Measurements from ENCODE around the gene ZSWIM3.
A peak's percentile ranks its signal among the peaks of the same experiment; 100 is the strongest.

The ZSWIM3 gene

GRCh38 chr20:45832619-45833018, 24.8 kb upstream of the ZSWIM3 start:
- H3K4me3 ChIP-seq (ENCODE audit: low read depth, low read length): no peak overlapping the region

- peak within 1 kb of the TSS; percentile 52 for H3K4me3 ChIP-seq (ENCODE audit: low read depth, low read length)
Observed at GRCh38 chr20:45833030-45833882, 24.2 kb upstream of the ZSWIM3 start, which contains the start of gene SNX21. Gene SNX21 (plus strand): TSS chr20:45833799. CDS start chr20:45833920, 121 bp downstream.

DNA sequence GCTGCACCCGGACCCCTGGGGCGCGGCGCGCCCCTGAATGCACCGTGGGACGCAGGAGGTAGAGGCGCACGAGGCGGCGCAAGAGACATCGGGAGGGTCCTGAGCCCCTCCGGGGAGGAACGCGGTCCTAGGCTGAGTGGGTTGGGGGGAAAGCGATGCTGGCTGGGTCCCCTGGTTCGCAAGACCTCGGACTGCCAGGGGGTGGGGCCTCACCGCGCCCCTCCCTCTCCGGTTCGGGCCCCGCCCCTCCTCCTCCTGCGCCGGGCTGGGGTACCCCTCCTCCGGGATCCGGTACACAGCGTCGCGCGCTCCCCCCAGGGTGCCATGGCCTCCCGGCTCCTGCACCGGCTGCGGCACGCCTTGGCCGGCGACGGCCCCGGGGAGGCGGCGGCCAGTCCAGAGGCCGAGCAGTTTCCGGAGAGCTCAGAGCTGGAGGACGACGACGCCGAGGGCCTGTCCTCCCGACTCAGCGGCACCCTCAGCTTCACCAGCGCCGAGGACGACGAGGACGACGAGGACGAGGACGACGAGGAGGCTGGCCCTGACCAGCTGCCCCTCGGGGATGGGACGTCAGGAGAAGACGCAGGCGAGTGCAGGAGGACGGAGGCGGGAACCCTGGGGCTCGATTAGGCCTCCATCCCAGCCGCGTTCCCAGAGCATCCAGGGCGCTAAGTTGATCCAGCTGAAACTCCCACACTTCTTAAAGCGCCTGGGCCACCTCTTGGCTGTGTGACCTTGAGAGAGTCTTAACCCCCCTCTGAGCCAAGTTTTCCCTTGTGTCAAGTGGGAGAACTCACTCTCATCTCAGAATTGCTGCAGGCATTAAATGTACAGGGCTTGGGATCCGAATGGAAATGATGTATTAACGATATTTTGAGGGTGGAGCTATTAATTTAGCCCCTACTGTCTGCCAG, 23.3 kb upstream of the ZSWIM3 start:
- peak overlapping the region; percentile 52 for H3K4me3 ChIP-seq (ENCODE audit: low read depth, low read length)

- peak overlapping the region; percentile 52 for H3K4me3 ChIP-seq (ENCODE audit: low read depth, low read length)
Observed at GRCh38 chr20:45834797-45835161, 22.6 kb upstream of the ZSWIM3 start.

DNA sequence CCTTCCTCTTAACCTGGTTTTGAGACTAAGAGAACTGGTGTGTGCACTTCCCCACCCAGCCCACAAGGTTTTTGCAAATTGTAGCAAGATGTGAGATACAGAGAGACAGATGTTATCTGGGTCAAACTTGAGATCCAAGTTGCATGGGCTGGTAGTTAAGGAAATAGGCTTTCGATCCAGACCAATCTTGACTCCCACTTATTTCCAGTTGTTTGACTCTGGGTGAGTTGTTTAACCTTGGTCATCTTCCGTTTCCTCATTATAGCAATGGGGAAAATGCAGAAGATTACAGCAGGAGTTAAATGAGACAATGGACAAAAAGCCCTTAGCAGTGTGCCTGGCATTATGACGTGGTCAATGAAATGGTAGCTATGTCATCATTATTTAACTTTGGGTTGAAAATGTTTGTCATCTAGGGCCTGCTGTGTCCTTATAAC, 22.1 kb upstream of the ZSWIM3 start:
- no peak overlapping the region for H3K4me3 ChIP-seq (ENCODE audit: low read depth, low read length)

- no peak overlapping the region for H3K4me3 ChIP-seq (ENCODE audit: low read depth, low read length)
Observed at GRCh38 chr20:45835825-45836224, 21.6 kb upstream of the ZSWIM3 start.

DNA sequence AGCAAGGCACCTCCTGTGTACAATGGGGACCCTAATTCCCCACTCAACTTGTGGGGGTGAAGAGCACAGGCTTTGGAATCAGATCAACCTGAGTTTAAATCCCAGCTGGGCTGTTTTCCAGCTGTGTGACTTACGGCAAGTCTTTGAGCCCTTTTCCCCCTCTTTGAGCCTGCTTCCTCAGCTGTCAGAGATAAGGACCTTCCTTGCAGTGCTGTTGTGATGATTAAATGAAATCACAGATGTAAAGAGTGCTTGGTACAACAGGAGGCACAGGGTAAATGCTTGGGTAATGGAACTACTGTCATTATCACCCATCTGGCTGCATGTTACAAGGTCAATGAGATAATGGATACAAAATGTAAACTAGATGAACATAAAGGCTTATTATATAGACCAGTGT, 20.6 kb upstream of the ZSWIM3 start:
- H3K4me3 ChIP-seq (ENCODE audit: low read depth, low read length): no peak overlapping the region

GRCh38 chr20:45840700-45841198, 16.7 kb upstream of the ZSWIM3 start:
- no peak overlapping the region for H3K4me3 ChIP-seq (ENCODE audit: low read depth, low read length)

DNA sequence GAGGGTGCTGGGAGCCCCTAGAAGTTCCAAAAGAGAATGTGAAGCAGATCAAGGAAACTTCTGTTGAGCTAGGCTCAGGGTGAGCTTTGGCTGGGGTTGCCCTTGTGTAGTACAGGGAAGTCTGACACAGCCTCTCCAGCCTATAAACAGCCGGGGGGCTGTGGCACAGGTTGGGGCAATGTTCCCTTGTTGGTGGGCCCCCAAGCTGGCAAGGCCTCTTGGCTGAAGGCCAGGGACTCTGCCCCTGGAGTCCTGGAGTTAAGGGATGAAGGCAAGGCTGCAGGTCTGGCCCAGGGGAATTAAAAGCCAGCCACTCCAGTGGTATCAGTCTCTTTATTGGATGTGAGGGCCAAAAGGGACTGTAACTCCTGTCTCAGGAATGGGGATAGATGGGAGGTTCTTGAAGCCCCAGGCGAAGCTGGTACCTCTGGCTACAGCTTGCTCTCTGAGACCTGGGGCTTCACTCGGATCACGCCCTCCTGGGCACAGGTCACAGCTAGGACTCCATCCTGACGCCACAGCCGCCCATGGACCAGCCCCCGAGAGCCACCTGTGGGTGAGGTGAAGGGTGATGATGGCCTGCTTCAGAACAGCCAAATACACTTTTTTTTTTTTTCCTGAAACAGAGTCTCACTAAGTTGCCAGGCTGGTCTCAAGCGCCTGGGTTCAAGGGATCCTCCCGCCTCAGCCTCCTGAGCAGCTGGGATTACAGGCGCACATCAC, 15.8 kb upstream of the ZSWIM3 start:
- no peak overlapping the region for H3K4me3 ChIP-seq (ENCODE audit: low read depth, low read length)

DNA sequence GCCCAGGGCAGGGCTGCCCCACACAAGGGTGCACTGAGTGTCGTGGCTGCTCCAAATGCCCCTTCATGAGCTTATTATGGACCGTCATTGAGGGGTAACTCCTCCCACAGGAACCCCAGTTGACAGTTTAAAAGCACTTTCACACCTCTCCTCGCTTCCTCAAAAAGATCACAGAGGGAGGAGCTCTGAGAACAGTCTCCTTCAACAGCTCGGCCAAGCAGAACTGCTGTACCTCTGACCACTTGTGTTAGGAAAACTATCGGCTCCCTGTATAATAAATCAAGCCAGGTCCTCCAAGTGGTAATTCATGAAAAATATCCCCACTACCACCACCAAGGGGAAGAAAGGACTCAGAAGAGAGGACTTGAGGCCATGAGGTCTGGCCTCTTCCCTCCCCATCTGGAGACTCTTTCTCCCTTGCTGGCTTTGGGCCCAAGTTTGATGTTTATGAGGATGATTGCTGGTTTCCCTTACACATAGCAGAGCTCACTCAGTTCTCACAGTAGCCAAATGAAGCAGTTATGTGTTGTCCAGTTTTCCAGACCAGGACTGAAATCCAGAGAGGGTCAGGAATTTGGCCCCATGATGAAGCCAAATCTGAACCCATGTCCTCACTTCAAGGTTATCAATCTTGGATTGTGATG, 15.1 kb upstream of the ZSWIM3 start:
- no peak overlapping the region for H3K4me3 ChIP-seq (ENCODE audit: low read depth, low read length)

DNA sequence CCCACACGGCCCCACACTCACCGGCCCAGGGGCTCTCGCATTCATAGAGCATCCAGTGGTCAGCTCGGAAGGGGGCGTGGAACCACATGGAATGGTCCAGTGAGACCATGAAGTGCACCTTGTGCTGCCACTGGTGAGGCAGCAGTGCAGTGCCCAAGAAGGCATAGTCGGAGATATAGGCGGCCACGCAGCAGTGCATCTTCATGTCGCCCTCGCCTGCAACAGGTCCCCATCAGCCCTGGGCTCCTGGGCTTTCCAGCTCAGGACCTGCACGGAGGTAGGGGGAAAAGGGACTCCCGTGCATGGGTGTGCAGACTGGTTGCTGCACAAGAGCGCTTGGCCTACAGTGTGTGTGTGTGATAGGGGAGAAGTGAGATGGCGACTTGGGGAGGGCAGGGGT, 13.9 kb upstream of the ZSWIM3 start:
- H3K4me3 ChIP-seq (ENCODE audit: low read depth, low read length): no peak overlapping the region

- no peak overlapping the region for H3K4me3 ChIP-seq (ENCODE audit: low read depth, low read length)
Observed at GRCh38 chr20:45845452-45845851, 12.0 kb upstream of the ZSWIM3 start.

DNA sequence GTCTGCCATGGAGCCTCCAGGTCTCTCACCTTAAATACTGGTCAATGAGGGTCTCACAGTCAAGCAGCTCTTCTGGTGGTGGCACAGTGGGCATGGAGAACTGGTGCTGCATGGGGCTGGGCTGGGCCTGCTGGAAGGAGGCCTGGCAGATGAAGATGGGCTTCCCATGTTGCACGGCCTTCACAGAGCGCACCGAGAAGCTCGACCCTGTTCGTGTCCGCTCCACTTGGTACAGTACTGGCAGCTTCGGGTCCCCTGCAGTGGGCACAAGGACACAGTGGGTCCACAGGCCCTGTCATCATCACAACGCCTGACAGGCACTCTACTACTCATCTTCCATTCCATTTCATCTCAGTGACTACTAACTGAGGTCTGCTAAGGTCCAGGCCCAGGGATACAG, 9.0 kb upstream of the ZSWIM3 start:
- H3K4me3 ChIP-seq (ENCODE audit: low read depth, low read length): no peak overlapping the region

- no peak overlapping the region for H3K4me3 ChIP-seq (ENCODE audit: low read depth, low read length)
Observed at GRCh38 chr20:45848969-45849582, 8.3 kb upstream of the ZSWIM3 start.

- no peak overlapping the region for H3K4me3 ChIP-seq (ENCODE audit: low read depth, low read length)
Observed at GRCh38 chr20:45850238-45850637, 7.2 kb upstream of the ZSWIM3 start.

DNA sequence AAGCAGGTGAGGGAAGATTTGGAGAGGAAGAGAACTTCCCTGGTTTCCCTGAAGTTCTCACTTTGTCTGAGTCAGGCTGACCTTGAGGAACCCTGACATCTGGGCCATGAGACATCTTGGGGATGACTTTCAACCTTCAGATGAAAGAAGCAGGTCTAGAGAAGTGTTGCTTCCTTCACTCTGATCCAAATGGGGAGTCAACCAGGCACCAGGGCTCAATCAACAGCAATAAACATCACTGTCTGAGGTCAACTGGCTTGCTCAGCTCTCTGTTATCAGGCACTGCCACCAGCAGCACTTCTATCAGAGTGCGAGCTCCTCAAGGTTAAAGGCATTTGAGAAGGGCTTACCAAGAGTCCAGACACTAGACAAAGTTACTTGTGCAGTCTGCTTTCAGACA, 6.5 kb upstream of the ZSWIM3 start:
- H3K4me3 ChIP-seq (ENCODE audit: low read depth, low read length): no peak overlapping the region

DNA sequence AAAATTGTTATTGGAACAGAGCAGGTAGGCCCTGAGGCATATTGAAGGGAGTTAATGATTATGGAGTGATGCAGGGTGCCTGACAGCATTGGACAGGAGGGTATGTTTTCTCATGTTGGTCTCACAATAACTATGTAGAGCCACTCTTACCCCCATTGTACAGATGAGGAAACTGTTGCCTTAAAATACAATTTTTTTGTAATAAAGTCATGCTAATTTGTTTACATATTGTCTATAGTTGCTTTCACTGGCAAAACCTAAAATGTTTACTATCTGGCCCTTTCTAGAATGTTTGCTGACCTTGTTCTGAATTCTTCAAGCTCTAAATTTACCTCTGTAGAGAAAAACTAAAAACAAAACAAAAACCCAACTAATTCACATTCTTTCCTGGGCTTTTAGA, 5.9 kb upstream of the ZSWIM3 start:
- no peak overlapping the region for H3K4me3 ChIP-seq (ENCODE audit: low read depth, low read length)

- no peak overlapping the region for H3K4me3 ChIP-seq (ENCODE audit: low read depth, low read length)
Observed at GRCh38 chr20:45852326-45852725, 5.1 kb upstream of the ZSWIM3 start.

- no peak overlapping the region for H3K4me3 ChIP-seq (ENCODE audit: low read depth, low read length)
Observed at GRCh38 chr20:45853484-45853883, 3.9 kb upstream of the ZSWIM3 start.

- H3K4me3 ChIP-seq (ENCODE audit: low read depth, low read length): peak overlapping the region; percentile 46
Observed at GRCh38 chr20:45857882-45858216, 435 bp downstream of the ZSWIM3 start.

Data from iPS-11a (cell line).